Endothelial cell of umbilical vein (primary cell): ENCODE results near the gene CRYGN. TPM values are rescaled to one million over a fixed set of nuclear protein-coding genes. Genes with fewer than 3 reads are reported as not detected.

Experiments
- BruUV-seq: library from RNA; stranded (reverse); fragments of 400-500 nt; replicated peaks from 2 replicates; lab custom pipeline; 2021; lab: Mats Ljungman, UMichigan
- CTCF ChIA-PET: fragments of 300-600, 350-600 bp; sonication (Branson Sonifier 250); formaldehyde crosslinking; loops from one replicate; lab custom pipeline; 2021; ENCODE audit warnings: antibody characterized with exemption, inconsistent platforms; lab: Charles Lee
- POLR2A ChIA-PET: fragments of 300-600, 350-600 bp; sonication (Branson Sonifier 250); formaldehyde crosslinking; loops from one replicate; lab custom pipeline; 2021; ENCODE audit warnings: antibody characterized with exemption, inconsistent platforms; lab: Charles Lee
- DNase-seq: peaks from one replicate; pipeline ENCODE4 v3.0.0-alpha.2; 2011; ENCODE audit warnings: low read depth, low spot score
- FAIRE-seq: peaks from 2 replicates; lab custom pipeline; 2011; peaks lifted over from hg19 to GRCh38; lab: Jason Lieb, UNC
- H2AFZ ChIP-seq: 2 replicates; pipeline ENCODE4 v1.6.0; 2012; ENCODE audit warnings: low read depth, low read length, control low read depth, inconsistent platforms
- H3K27ac ChIP-seq: 2 replicates; pipeline ENCODE4 v1.5.1; 2011; ENCODE audit warnings: low read depth, mild to moderate bottlenecking, control low read depth, low read length, moderate library complexity; ENCODE audit not compliant: insufficient read depth
- H3K27me3 ChIP-seq, 2 experiments: 2 replicates each; pipeline versions ENCODE4 v1.6.0 to v1.6.1; 2011; ENCODE audit warnings: low read length in 2 of 2, mixed read lengths in 1 of 2; ENCODE audit not compliant: control insufficient read depth in 2 of 2, insufficient read depth in 2 of 2
- H3K36me3 ChIP-seq, 2 experiments: 2 replicates in 1 of 2; 3 replicates in 1 of 2; pipeline ENCODE4 v1.5.1; 2011; ENCODE audit warnings: low read length in 2 of 2, mild to moderate bottlenecking in 1 of 2, moderate library complexity in 1 of 2; ENCODE audit not compliant: control insufficient read depth in 2 of 2, insufficient read depth in 2 of 2; ENCODE audit errors: extremely low read depth in 1 of 2
- H3K4me1 ChIP-seq: 3 replicates; pipeline ENCODE4 v1.5.1; 2011; ENCODE audit warnings: mild to moderate bottlenecking, low read length; ENCODE audit not compliant: control insufficient read depth, insufficient read depth; ENCODE audit errors: extremely low read depth
- H3K4me2 ChIP-seq: 2 replicates; pipeline ENCODE4 v1.6.1; 2011; ENCODE audit warnings: low read length, control low read depth, mixed read lengths; ENCODE audit not compliant: insufficient read depth
- H3K4me3 ChIP-seq, 3 experiments: fragments of 200-600 bp in 1 of 3; sonication (generic), shearing (Covaris generic) in 1 of 3; replicated peaks in 1 of 3; 2 replicates each; pipeline ENCODE4 v1.5.1; 2011 to 2016; ENCODE audit warnings: control low read depth in 3 of 3, low read length in 3 of 3, mild to moderate bottlenecking in 2 of 3, inconsistent platforms in 1 of 3, low read depth in 1 of 3, moderate library complexity in 1 of 3; ENCODE audit not compliant: insufficient read depth in 1 of 3
- H3K79me2 ChIP-seq: 2 replicates; pipeline ENCODE4 v1.6.0; 2012; ENCODE audit warnings: low read length, inconsistent platforms; ENCODE audit not compliant: control insufficient read depth, insufficient read depth
- H3K9ac ChIP-seq: replicated peaks from 2 replicates; pipeline ENCODE3; 2011; ENCODE audit warnings: low read length, control low read depth; ENCODE audit not compliant: insufficient read depth; ENCODE audit errors: extremely low read depth
- H3K9me1 ChIP-seq: replicated peaks from 3 replicates; pipeline ENCODE4 v1.6.0; 2011; ENCODE audit warnings: mild to moderate bottlenecking, low read length; ENCODE audit not compliant: control insufficient read depth, insufficient read depth; ENCODE audit errors: extremely low read depth
- H3K9me3 ChIP-seq: replicated peaks from 2 replicates; pipeline ENCODE4 v1.5.1; 2012; ENCODE audit warnings: low read length, inconsistent platforms; ENCODE audit not compliant: control insufficient read depth, insufficient read depth
- H4K20me1 ChIP-seq: replicated peaks from 2 replicates; pipeline ENCODE3; 2011; ENCODE audit warnings: mild to moderate bottlenecking, low read length; ENCODE audit not compliant: control insufficient read depth, insufficient read depth; ENCODE audit errors: extremely low read depth
- CTCF ChIP-seq, 2 donors: IDR thresholded peaks; 1 replicate in 1 of 2; 2 replicates in 1 of 2; pipeline ENCODE4 v1.5.1; 2011; ENCODE audit warnings: low read length in 2 of 2, mild to moderate bottlenecking in 2 of 2, moderate library complexity in 2 of 2, control low read depth in 1 of 2, inconsistent platforms in 1 of 2, low read depth in 1 of 2; ENCODE audit not compliant: insufficient read depth in 1 of 2; ENCODE audit errors: extremely low read depth in 1 of 2
- EZH2 ChIP-seq: IDR thresholded peaks from 2 replicates; pipeline ENCODE4 v1.6.1; 2012; ENCODE audit warnings: borderline replicate concordance, low read depth, mild to moderate bottlenecking, moderate library complexity, low read length, inconsistent platforms; ENCODE audit not compliant: severe bottlenecking
- FOS ChIP-seq: IDR thresholded peaks from 2 replicates; pipeline ENCODE4 v1.6.1; 2011; ENCODE audit warnings: mild to moderate bottlenecking, low read length, moderate library complexity, borderline replicate concordance; ENCODE audit not compliant: insufficient read depth
- GATA2 ChIP-seq: IDR thresholded peaks from 2 replicates; pipeline ENCODE4 v1.7.0; 2011; ENCODE audit warnings: low read depth, mild to moderate bottlenecking, moderate library complexity, mixed read lengths, low read length; ENCODE audit not compliant: insufficient read length, insufficient read depth
- JUN ChIP-seq: IDR thresholded peaks from 2 replicates; pipeline ENCODE4 v1.6.1; 2011; ENCODE audit warnings: borderline replicate concordance, low read depth; ENCODE audit not compliant: insufficient read length, insufficient read depth
- MAX ChIP-seq: IDR thresholded peaks from 2 replicates; pipeline ENCODE4 v1.6.1; 2011; ENCODE audit not compliant: insufficient read depth, insufficient read length
- MYC ChIP-seq: IDR thresholded peaks from one replicate; pipeline ENCODE4 v1.6.1; 2011; ENCODE audit warnings: mild to moderate bottlenecking, low read depth, low read length
- POLR2AphosphoS5 ChIP-seq: IDR thresholded peaks from 2 replicates; pipeline ENCODE4 v1.6.1; 2012; ENCODE audit warnings: low read depth, mild to moderate bottlenecking, control low read depth, low read length, moderate library complexity; ENCODE audit not compliant: insufficient read depth
- dilution Hi-C: fragments of 300-500 bp; cut with MboI; formaldehyde crosslinking; loops from one replicate; pipeline ENCODE4 v1.15.0; 2019; ENCODE audit warnings: low sequenced_read_pairs; ENCODE audit not compliant: extremely low pct_ligation_motif_present
- intact Hi-C: fragments of 100-400 bp; cut with micrococcal nuclease; formaldehyde crosslinking; loops from one replicate; pipeline ENCODE4 v1.10.0; 2022
- polyA plus RNA-seq, 4 experiments: library from polyadenylated mRNA; depleted of rRNA in 3 of 4; stranded (reverse) in 3 of 4; unstranded in 1 of 4; fragments of >200 nt; gene quantifications; 2 replicates each; pipeline versions ENCODE4 v1.2.1 to v1.2.3, GENCODE V29; 2011 to 2012; ENCODE audit warnings: missing spikeins in 1 of 4
- total RNA-seq: library from RNA; stranded (reverse); gene quantifications from 2 replicates; pipeline ENCODE4 v1.2.3, GENCODE V29; 2021

The CRYGN gene
- total and polyA plus RNA-seq, 2 donors (not counting 3 experiments of a cell fraction or from before 2014, with no cell fraction given), result not detected

- Histone ChIP-seq H3K9me3 (no peaks in the 10 kb centered on the region), H3K9me1 (no peaks in the 10 kb centered on the region), H3K27ac (no peak overlapping the region), H3K4me3 (no peak overlapping the region), H4K20me1 (no peaks in the 10 kb centered on the region), H3K4me1 (peaks cover 15% of the 10 kb centered on the region), H3K27me3 (no peaks in the 10 kb centered on the region), H3K4me2 (no peak overlapping the region), H3K9ac (no peak overlapping the region), H3K36me3 (no peaks in the 10 kb centered on the region), H3K79me2 (no peaks in the 10 kb centered on the region), H2AFZ (no peak overlapping the region)
- CTCF ChIA-PET, result interaction anchor here (0.9 to 2.8 kb wide), 2 partner anchors 9 to 13 kb away, joined by 3 to 10 read pairs; no protein-coding TSS in a partner anchor
- dilution Hi-C loops, result no loop called here
- no peak for TF ChIP-seq CTCF (IDR thresholded peaks at IDR 0.05; ENCODE audit: extremely low read depth in 1 of 2, insufficient read depth in 1 of 2, low read depth in 1 of 2, low read length in 2 of 2)
- no peak for TF ChIP-seq EZH2
- no peak for TF ChIP-seq FOS
- no peak for TF ChIP-seq GATA2
- TF ChIP-seq MAX, result no peak
- TF ChIP-seq MYC, result no peak
- no peak for TF ChIP-seq POLR2AphosphoS5
- TF ChIP-seq JUN, result no peak
- FAIRE-seq (no peak), DNase-seq (no peak)
- POLR2A ChIA-PET, result no interaction called here
- no TSS peak for BruUV-seq
- intact Hi-C loops, result no loop called here
Measured at GRCh38 chr7:151457534-151457933, 17.6 kb upstream of the CRYGN start.
